SU-DHL-6 (cell line): ENCODE data around the gene FXYD3.

ENCODE experiments used
- EZH2phosphoT487 ChIP-seq: fragments of 200-600 bp; sonication (generic), shearing (Covaris generic); conservative IDR thresholded peaks from 2 replicates; pipeline ENCODE4 v1.6.1; 2018; ENCODE audit warnings: mild to moderate bottlenecking, antibody characterized with exemption, low read length, moderate library complexity, mixed read lengths
- TF ChIP-seq, protein P1 (sequence below): fragments of 200-600 bp; sonication (generic); IDR thresholded peaks from one replicate; pipeline ENCODE4 v1.5.1; 2017; ENCODE audit warnings: antibody characterized with exemption, mild to moderate bottlenecking, low read length, moderate library complexity; ENCODE audit not compliant: insufficient read depth, poor library complexity, severe bottlenecking

DNA sequence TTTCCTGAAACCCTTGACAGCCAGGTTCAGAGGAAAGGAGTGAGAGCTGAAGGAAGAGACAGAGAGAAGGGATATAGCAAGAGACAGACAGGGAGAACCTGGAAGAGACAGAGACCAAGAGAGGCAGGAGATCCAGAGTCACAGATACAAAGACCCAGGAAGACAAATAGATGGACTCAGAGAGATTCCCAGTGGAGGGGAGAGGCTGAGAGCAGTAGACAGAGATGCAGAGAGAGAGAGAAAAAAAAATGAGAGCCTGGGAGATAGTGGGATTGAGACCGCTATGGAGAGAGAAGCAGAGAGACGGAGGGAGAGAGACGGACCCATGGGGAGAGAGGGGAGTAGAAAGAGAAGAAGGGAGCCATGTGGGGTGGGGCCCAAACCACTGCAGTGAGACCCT lies 28.2 kb downstream of the FXYD3 start:
- TF ChIP-seq, protein P1, sequence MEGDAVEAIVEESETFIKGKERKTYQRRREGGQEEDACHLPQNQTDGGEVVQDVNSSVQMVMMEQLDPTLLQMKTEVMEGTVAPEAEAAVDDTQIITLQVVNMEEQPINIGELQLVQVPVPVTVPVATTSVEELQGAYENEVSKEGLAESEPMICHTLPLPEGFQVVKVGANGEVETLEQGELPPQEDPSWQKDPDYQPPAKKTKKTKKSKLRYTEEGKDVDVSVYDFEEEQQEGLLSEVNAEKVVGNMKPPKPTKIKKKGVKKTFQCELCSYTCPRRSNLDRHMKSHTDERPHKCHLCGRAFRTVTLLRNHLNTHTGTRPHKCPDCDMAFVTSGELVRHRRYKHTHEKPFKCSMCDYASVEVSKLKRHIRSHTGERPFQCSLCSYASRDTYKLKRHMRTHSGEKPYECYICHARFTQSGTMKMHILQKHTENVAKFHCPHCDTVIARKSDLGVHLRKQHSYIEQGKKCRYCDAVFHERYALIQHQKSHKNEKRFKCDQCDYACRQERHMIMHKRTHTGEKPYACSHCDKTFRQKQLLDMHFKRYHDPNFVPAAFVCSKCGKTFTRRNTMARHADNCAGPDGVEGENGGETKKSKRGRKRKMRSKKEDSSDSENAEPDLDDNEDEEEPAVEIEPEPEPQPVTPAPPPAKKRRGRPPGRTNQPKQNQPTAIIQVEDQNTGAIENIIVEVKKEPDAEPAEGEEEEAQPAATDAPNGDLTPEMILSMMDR: no peak
- TF ChIP-seq EZH2phosphoT487: no peak
